ENCODE results near the gene LRFN3. TPM values are rescaled to one million over a fixed set of nuclear protein-coding genes. Genes with fewer than 3 reads are reported as not detected.

Gene LRFN3
- total RNA-seq, 1 experiment from 2014 or later = 20.6 TPM

DNA sequence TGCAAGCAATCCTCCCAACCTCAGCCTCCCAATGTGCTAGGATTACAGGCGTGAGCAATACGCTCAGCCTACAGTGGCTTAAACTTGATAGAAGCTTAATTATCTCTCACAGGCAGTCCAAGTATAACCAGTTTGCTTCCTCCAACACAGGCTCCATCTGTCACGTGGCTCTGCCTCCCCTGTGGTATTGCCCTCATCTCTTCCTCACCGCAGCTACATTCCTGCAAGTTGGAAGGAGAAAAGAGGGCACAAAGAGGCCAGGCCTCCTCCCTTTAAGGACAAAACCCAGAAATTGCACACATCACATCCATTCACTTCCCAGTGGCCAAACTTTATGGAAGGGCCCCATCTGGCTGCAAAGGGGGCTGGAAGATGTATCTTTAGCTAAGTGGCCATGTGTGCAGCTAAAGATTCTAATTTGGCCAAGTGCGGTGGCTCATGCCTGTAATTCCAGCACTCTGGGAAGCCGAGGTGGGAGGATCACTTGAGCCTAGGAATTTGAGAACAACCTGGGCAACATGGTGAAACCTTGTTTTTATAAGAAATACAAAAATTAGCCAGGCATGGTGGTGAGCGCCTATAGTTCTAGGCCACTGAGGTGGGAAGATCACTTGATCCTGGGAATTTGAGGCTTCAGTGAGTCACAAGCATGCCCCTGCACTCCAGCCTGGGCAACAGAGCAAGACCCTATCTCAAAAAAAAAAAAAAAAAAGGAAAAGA is 55.7 kb downstream of the LRFN3 start (continued):
- no peak for TF ChIP-seq TEAD4 (CRISPR knock-in tag; IDR thresholded peaks at IDR 0.05)
- TF ChIP-seq ETV6 (CRISPR knock-in tag; IDR thresholded peaks at IDR 0.05) = no peak
- TF ChIP-seq MYBL2 (CRISPR knock-in tag; IDR thresholded peaks at IDR 0.05) = no peak
- TF ChIP-seq, protein P1, sequence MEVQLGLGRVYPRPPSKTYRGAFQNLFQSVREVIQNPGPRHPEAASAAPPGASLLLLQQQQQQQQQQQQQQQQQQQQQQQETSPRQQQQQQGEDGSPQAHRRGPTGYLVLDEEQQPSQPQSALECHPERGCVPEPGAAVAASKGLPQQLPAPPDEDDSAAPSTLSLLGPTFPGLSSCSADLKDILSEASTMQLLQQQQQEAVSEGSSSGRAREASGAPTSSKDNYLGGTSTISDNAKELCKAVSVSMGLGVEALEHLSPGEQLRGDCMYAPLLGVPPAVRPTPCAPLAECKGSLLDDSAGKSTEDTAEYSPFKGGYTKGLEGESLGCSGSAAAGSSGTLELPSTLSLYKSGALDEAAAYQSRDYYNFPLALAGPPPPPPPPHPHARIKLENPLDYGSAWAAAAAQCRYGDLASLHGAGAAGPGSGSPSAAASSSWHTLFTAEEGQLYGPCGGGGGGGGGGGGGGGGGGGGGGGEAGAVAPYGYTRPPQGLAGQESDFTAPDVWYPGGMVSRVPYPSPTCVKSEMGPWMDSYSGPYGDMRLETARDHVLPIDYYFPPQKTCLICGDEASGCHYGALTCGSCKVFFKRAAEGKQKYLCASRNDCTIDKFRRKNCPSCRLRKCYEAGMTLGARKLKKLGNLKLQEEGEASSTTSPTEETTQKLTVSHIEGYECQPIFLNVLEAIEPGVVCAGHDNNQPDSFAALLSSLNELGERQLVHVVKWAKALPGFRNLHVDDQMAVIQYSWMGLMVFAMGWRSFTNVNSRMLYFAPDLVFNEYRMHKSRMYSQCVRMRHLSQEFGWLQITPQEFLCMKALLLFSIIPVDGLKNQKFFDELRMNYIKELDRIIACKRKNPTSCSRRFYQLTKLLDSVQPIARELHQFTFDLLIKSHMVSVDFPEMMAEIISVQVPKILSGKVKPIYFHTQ (CRISPR knock-in tag; IDR thresholded peaks at IDR 0.05) = no peak

DNA sequence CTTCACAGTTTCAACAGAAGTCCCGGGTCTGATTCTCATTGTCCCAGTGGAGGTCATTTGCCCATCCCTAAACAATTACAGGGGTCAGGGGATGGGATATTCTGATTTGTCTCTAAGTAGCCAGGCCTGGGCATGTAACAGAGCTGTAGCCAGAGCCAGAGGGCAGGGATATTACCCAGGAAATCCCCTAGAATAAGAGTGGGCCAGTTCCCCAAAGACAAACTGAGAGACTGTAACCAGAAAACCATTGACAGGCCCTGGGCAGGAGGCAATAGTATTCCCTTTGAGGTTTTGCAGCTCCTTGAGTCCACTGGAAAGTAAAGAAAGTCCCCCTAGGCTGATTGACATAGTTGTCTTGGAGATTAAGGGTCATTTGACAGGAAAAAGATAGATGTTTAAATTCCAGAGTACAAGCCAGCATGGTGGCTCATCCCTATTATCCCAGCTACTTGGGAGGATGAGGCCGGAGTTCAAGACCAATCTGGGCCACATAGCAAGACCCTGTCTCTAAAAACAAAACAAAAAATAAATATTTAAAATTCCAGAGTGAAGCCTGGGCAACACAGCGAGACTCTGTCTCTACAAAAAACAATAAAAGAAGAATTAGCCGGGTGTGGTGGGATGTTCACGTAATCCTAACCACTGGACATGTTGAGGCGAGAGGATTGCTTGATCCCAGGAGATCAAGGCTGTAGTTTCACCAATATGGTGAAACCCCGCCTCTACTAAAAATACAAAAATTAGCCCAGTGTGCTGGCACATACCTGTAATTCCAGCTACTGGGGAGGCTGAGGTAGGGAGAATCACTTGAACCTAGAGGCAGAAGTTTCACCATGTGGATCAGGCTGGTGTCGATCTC is 57.0 kb downstream of the LRFN3 start:
- ATAC-seq = no peak
- no peak overlapping the region for H3K4me3 Mint-ChIP-seq
- peaks cover 14% of the 10 kb centered on the region for H3K4me1 Mint-ChIP-seq
- H3K36me3 Mint-ChIP-seq = no peaks in the 10 kb centered on the region
- TF ChIP-seq, protein P2, sequence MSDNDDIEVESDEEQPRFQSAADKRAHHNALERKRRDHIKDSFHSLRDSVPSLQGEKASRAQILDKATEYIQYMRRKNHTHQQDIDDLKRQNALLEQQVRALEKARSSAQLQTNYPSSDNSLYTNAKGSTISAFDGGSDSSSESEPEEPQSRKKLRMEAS (CRISPR knock-in tag; IDR thresholded peaks at IDR 0.05) = no peak
- TF ChIP-seq JAZF1 (CRISPR knock-in tag; IDR thresholded peaks at IDR 0.05) (no peak), NR1H2 (CRISPR knock-in tag; IDR thresholded peaks at IDR 0.05) (no peak)
- ChIA-PET CTCF (interaction anchor here (1.0 to 2.6 kb wide), 19 partner anchors 9 to 209 kb away, joined by 3 to 13 read pairs (median 6); partner anchors contain the start of genes ALKBH6, SYNE4 and THAP8), POLR2A (interaction anchor here (0.7 kb wide), 1 partner anchor 851 kb away, joined by 4 read pairs; no protein-coding TSS in a partner anchor)
- no peak for DNase-seq (ENCODE audit: low spot score)
- peaks cover 5% of the 10 kb centered on the region; the same call in 1 of the 2 replicates for H3K9me3 Mint-ChIP-seq
- no peak overlapping the region for H3K27ac Mint-ChIP-seq
- peaks cover 19% of the 10 kb centered on the region for H3K27me3 Mint-ChIP-seq (ENCODE audit: low read depth)

DNA sequence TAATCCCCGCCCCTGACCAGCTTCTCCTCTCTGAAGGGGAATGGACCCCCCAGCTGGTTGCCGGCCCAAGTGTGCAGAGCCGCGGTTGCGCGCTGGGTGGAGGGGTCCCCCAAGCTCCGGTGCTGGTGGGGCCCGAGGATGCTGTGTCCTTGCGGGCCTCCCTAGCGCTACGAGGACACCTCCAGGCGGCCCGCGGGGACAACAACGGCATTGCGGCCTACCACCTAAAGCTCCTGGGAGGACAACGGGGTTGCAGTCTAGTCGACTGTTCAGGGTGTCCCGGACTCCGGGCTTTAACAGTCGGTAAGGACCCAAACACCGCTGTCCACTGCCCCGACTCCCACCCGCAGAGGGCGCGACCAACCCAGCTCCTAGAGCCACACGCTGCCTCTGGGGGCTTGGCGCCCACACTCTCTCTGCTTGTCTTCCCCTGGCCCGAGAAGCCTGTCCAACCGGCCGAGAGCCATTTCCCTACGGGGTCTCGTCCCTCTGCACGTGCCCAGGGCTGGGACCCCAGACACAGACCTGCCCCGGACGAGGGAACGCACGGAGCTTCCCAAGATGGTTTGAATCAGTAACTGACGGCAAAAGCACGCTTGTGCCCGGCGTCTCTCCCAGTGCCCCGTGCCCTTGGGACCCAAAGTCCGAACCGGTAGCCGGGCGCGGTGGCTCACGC is 57.9 kb downstream of the LRFN3 start:
- CTCF ChIA-PET = interaction anchor here (0.6 to 2.6 kb wide), 26 partner anchors 10 to 210 kb away, joined by 3 to 13 read pairs (median 4); partner anchors contain the start of genes ALKBH6, SYNE4 and THAP8
- H3K36me3 Mint-ChIP-seq = no peaks in the 10 kb centered on the region

More for the DNA sequence above, 57.9 kb downstream of the LRFN3 start:
- peak overlapping the region; percentile 51 for H3K4me3 Mint-ChIP-seq
- DNase-seq (ENCODE audit: low spot score) (peak; percentile 69), ATAC-seq (peak; percentile 61)
- no peak for TF ChIP-seq NR1H2 (CRISPR knock-in tag; IDR thresholded peaks at IDR 0.05)
- no peak for TF ChIP-seq KAT7 (CRISPR knock-in tag; IDR thresholded peaks at IDR 0.05; ENCODE audit: borderline replicate concordance)
- TF ChIP-seq, protein P3, sequence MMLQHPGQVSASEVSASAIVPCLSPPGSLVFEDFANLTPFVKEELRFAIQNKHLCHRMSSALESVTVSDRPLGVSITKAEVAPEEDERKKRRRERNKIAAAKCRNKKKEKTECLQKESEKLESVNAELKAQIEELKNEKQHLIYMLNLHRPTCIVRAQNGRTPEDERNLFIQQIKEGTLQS (CRISPR knock-in tag; conservative IDR thresholded peaks at IDR 0.05) = no peak
- no peak for TF ChIP-seq GABPB1 (CRISPR knock-in tag; IDR thresholded peaks at IDR 0.05)
- TF ChIP-seq, protein P4, sequence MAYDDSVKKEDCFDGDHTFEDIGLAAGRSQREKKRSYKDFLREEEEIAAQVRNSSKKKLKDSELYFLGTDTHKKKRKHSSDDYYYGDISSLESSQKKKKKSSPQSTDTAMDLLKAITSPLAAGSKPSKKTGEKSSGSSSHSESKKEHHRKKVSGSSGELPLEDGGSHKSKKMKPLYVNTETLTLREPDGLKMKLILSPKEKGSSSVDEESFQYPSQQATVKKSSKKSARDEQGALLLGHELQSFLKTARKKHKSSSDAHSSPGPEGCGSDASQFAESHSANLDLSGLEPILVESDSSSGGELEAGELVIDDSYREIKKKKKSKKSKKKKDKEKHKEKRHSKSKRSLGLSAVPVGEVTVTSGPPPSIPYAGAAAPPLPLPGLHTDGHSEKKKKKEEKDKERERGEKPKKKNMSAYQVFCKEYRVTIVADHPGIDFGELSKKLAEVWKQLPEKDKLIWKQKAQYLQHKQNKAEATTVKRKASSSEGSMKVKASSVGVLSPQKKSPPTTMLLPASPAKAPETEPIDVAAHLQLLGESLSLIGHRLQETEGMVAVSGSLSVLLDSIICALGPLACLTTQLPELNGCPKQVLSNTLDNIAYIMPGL (CRISPR knock-in tag; IDR thresholded peaks at IDR 0.05) = 0 out of 2 replicates have a peak, but pooled peaks have one; percentile 40
- TF ChIP-seq, protein P5, sequence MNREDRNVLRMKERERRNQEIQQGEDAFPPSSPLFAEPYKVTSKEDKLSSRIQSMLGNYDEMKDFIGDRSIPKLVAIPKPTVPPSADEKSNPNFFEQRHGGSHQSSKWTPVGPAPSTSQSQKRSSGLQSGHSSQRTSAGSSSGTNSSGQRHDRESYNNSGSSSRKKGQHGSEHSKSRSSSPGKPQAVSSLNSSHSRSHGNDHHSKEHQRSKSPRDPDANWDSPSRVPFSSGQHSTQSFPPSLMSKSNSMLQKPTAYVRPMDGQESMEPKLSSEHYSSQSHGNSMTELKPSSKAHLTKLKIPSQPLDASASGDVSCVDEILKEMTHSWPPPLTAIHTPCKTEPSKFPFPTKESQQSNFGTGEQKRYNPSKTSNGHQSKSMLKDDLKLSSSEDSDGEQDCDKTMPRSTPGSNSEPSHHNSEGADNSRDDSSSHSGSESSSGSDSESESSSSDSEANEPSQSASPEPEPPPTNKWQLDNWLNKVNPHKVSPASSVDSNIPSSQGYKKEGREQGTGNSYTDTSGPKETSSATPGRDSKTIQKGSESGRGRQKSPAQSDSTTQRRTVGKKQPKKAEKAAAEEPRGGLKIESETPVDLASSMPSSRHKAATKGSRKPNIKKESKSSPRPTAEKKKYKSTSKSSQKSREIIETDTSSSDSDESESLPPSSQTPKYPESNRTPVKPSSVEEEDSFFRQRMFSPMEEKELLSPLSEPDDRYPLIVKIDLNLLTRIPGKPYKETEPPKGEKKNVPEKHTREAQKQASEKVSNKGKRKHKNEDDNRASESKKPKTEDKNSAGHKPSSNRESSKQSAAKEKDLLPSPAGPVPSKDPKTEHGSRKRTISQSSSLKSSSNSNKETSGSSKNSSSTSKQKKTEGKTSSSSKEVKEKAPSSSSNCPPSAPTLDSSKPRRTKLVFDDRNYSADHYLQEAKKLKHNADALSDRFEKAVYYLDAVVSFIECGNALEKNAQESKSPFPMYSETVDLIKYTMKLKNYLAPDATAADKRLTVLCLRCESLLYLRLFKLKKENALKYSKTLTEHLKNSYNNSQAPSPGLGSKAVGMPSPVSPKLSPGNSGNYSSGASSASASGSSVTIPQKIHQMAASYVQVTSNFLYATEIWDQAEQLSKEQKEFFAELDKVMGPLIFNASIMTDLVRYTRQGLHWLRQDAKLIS (CRISPR knock-in tag; IDR thresholded peaks at IDR 0.05; ENCODE audit: borderline replicate concordance) = no peak
- no peak overlapping the region for H3K27ac Mint-ChIP-seq
- H3K4me1 Mint-ChIP-seq = peaks cover 14% of the 10 kb centered on the region
- peaks cover 10% of the 10 kb centered on the region for H3K27me3 Mint-ChIP-seq (ENCODE audit: low read depth)
- POLR2A ChIA-PET = no interaction called here
- H3K9me3 Mint-ChIP-seq = peaks cover under 1% of the 10 kb centered on the region; the same call in 1 of the 2 replicates

All from WTC11 (cell line).